IPS-NIHi11 (cell line): Measurements from ENCODE around the gene DPP8.
"Not testable (repeated sequence)": the region's sequence is repeated elsewhere in the genome, so short reads cannot be mapped to it uniquely, and the experiment has no call there.

Experiments
- DNase-seq: peaks from one replicate; pipeline ENCODE4 v3.0.0; 2012; ENCODE audit warnings: mixed read lengths, low spot score

Gene DPP8

DNA sequence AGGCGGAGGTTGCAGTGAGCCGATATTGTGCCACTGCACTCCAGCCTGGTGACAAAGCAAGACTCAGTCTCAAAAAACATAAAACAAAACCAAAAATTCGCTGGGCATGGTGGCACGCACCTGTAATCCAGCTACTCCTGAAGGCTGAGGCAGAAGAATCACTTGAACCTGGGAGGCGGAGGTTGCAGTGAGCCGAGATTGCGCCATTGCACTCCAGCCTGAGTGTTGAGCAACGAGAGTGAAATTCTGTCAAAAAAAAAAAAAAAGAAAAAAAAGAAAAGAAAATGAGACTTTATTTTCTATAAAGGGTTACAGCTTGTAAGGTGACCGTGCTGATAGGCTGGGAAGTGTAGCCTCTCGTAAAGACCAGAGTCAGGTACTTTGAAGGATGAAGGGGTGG, 6.7 kb upstream of the DPP8 start:
- no peak for DNase-seq

- DNase-seq = no peak
Measured at GRCh38 chr15:65521350-65521749, 3.9 kb upstream of the DPP8 start.

DNA sequence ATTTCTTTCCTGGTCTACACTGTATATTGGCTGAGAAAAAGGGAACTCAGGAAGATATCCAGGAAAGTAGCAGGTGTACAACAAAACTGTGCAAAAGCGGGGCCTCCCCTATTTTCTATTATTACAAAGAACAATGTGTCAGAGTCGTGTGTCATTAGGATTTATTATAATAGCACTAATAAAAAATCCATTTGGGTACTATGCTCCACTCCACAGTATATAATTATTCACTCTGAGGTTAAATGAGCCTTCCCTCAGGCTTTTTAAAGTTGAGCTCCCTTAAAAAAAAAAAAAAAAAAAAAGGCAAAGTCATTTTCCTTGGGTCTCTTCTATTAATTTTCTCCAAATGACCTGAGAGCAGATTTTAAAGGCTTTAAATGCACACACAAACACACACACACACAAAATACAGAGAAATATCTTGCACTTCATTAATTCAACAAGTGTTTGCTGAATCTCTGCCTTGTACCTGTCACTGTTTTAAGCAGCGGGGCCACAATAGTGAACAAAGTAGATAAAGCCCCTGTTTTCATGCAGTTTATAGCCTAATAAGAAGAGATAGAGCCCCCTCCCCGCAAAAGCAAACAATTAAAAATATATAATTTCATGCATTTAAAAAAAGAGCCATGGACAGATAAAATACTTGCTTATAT, 1.3 kb upstream of the DPP8 start:
- no peak for DNase-seq

DNA sequence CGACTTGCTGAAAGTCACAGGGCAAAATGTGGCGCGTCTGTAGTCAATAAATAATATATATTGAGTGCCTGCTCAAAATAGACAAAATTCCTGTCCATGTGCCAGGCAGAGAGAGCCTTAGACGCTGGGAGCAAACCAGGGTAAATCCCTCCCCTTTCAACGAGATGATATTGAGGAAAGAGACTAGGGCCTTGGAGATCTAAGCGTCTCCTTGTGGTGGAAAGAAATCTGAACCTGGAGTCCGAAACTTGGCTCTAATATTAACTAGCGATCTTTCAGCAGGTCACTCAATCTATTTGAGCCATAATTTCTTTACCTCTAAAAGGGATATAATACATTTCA, 348 bp upstream of the DPP8 start:
- DNase-seq = no peak

DNA sequence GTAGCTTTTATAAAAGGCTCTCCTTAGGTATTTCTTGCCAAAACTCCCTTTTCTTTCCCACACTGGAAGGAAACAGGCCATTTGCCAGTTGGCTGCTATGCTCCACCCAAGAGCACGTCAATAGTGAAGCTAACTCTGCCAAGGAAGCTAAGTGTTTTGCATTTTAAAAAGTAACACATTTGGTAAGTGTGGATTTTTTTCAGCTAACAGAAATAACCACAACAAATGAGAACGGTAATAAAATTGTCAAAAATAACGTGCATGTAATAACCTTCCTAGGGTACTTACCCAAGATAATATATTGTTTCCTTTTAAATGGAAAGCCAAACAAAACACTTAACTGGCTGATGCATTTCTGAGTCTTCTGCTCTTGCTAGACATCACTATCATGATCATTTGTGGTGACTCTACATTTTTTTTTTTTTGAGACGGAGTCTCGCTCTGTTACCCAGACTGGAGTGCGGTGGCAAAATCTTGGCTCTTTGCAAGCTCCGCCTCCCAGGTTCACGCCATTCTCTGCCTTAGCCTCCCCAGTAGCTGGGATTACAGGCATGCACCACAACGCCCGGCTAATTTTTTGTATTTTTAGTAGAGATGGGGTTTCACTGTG, 4.6 kb downstream of the DPP8 start:
- DNase-seq = no peak

- no peak for DNase-seq
Measured at GRCh38 chr15:65512189-65512588, 5.3 kb downstream of the DPP8 start.

DNA sequence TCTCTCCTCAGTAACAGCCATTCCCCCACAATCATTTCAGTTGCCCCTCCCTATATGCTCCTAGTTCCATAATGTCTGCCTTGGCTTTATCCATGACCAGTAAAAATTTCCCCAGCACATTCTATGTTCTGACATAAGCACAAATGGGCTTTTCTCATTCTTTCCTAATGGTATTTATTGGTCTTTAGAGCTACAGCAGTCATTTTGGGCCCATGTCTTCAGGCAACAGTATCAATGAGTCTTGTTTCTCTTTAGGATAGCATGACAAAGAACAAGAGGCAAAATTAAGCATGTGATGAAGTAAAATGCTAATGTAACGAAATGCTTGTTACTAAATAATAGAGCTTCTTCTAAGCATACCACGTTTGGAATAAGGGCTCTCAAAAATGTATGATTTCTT, 8.2 kb downstream of the DPP8 start:
- no peak for DNase-seq

DNA sequence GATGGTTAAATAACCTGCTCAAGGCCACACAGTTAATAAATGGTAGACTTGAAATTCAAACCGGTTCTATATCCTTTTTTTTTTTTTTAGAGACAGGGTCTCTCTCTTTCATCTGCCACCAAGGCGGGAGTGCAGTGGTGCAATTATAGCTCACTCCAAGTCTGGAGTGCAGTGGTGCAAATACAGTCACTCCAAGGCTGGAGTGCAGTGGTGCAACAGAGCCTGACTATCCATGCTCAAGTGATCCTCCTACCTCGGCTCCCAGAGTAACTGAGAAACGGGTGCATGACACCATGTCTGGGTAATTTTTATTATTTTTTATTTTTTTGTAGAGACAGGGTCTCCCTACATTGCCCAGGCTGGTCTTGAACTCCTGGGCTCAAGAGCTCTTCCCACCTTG, 23.4 kb downstream of the DPP8 start:
- DNase-seq = no peak

GRCh38 chr15:65484876-65485275, 32.6 kb downstream of the DPP8 start:
- DNase-seq = no peak

GRCh38 chr15:65476903-65477302, 40.6 kb downstream of the DPP8 start:
- DNase-seq = no peak

GRCh38 chr15:65470866-65471265, 46.6 kb downstream of the DPP8 start:
- DNase-seq = no peak

- no peak for DNase-seq
Measured at GRCh38 chr15:65468229-65468909, 49.1 kb downstream of the DPP8 start.

GRCh38 chr15:65466901-65467300, 50.6 kb downstream of the DPP8 start:
- DNase-seq = no peak

- not testable (repeated sequence) for DNase-seq
Measured at GRCh38 chr15:65463096-65463495, 54.4 kb downstream of the DPP8 start.

DNA sequence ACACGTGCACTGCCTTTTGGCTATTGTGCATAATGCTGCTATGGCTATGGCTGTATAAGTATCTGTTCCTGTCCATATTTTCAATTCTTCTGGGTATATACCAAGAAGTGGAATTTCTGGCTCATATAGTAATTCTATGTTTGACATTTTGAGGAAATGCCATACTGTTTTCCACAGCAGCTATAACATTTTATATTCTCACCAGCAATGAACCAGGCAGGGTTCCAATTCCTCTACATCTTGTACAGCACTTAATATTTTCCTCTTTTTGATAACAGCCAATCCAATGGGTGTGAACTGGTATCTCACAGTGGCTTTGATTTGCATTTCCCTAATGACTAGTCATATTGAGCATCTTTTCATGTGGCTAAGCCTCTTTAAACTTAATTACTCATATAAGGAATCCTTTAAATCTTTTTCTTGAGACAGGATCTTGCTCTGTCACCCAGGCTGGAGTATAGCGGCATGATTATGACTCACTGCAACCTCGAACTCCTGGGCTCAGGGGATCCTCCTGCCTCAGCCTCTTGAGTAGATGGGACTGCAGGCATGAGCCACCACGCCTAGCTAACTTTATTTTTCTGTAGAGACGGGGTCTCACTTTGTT, 56.6 kb downstream of the DPP8 start:
- no peak for DNase-seq

- not testable (repeated sequence) for DNase-seq
Measured at GRCh38 chr15:65455256-65455655, 62.2 kb downstream of the DPP8 start.

- DNase-seq = no peak
Measured at GRCh38 chr15:65451989-65452388, 65.5 kb downstream of the DPP8 start.

- DNase-seq = no peak
Measured at GRCh38 chr15:65450556-65450955, 66.9 kb downstream of the DPP8 start.

DNA sequence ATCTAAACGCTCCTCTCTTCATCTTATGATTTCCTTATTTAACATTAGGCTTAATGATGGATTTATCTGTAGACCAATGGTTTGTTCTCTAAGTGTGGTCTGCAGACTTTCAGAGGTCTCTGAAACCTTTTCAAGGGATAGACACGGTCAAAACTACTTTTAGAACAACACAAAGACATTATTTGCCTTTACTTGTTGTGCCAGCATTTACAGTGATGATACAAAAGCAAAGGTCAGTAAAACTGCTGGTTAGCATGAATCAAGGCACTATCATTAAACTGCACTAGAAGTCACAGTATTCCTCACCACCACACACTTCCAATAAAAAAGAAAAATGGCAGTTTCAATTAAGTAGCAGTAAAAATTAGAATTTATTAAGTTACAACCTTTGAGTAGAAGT, 70.3 kb downstream of the DPP8 start:
- no peak for DNase-seq

DNA sequence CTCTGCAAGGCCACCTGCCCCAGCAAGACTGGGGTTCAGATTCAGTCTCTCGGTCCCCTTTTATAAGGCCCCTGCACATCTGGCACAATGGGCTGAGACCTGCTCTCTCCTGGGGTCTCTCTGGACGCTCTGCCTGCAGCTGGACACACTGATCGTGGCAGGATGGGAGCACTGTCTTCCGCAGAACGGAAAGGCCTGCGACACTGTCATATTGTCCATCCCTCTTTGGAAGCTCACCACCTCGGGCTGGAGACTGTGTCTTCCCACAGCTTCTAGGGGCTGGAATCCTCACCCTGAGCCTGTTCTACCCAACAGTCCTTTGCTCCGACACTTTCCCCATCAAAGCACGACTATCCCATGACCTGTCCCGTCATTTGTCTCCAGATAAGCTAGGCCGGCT, 83.3 kb downstream of the DPP8 start:
- DNase-seq = no peak

DNA sequence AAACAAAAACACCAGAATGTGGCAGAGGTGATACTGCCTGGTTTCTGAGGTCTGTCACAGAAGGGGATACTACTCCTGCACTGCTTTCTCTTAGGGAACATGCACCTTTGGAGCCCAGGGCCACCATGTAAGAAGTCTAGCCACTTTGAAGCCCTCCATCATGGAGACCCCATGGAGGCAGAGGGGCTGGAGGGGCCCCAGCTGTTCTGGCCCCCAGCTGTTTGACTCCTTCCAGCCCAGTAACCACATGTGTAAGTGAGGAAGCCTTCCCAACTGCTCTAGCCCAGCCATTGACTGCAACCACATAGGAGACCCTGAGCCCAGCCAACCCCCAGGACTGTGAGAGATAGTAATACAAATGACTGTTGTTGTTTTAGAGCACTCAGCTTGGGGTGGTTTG, 85.8 kb downstream of the DPP8 start:
- no peak for DNase-seq

DNA sequence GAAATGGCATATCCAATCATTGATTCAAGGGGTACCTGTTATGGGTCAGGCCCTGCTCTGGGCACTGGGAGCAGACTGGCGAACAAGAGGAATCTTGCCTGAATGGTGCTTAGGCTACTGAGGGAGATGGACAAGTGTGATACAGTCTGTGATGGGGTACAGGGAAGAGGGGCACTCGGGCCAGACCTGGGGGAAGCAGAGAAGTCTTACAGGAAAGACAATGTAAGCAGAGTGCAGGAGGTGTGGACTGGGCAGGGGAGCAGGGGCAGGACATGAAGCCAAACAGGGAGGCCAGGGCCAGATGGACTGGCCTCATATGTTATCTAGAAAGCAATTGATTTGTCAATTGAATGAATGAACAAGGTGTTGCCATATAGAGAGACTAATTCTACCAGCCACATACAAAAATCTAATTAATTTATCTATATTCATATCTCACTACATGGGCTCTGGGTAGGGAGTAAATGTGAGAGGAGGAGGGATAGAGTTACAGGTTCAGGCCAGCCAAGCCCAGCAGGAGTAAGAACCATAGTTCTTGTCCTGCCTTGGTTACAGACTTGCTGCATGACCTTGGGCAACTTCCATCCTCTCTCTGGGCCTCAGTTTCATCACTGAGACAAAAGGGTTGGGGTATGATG, 91.2 kb downstream of the DPP8 start:
- no peak for DNase-seq

- no peak for DNase-seq
Measured at GRCh38 chr15:65424683-65425082, 92.8 kb downstream of the DPP8 start.
